GM21786 (cell line): ENCODE data around the gene KANSL1.
"Not testable (repeated sequence)": the region's sequence is repeated elsewhere in the genome, so short reads cannot be mapped to it uniquely, and the experiment has no call there.

Source experiments
- ATAC-seq: cut with Tn5 transposase; IDR thresholded peaks from one replicate; pipeline ENCODE4 v1.9.1; 2021; ENCODE audit not compliant: unreplicated experiment

KANSL1 gene

GRCh38 chr17:46117850-46118696, 75.2 kb downstream of the KANSL1 start:
- ATAC-seq, result no peak

GRCh38 chr17:46117117-46117516, 76.1 kb downstream of the KANSL1 start:
- no peak for ATAC-seq

- no peak for ATAC-seq
These were observed 77.5 kb downstream of the KANSL1 start for GRCh38 chr17:46115699-46116098.

GRCh38 chr17:46111236-46111635, 82.0 kb downstream of the KANSL1 start:
- not testable (repeated sequence) for ATAC-seq

- no peak for ATAC-seq
These were observed 83.0 kb downstream of the KANSL1 start for GRCh38 chr17:46110219-46110618.

- no peak for ATAC-seq
These were observed 83.5 kb downstream of the KANSL1 start for GRCh38 chr17:46109603-46110189.

- ATAC-seq, result no peak
These were observed 84.6 kb downstream of the KANSL1 start for GRCh38 chr17:46108550-46109110.

- ATAC-seq, result no peak
These were observed 85.1 kb downstream of the KANSL1 start for GRCh38 chr17:46108120-46108519.

GRCh38 chr17:46106966-46107644, 86.1 kb downstream of the KANSL1 start:
- no peak for ATAC-seq

- not testable (repeated sequence) for ATAC-seq
These were observed 90.4 kb downstream of the KANSL1 start for GRCh38 chr17:46102806-46103205.

GRCh38 chr17:46101785-46102617, 91.2 kb downstream of the KANSL1 start:
- ATAC-seq, result not testable (repeated sequence)

- no peak for ATAC-seq
These were observed 92.6 kb downstream of the KANSL1 start for GRCh38 chr17:46100590-46100989.

GRCh38 chr17:46099865-46100264, 93.4 kb downstream of the KANSL1 start:
- no peak for ATAC-seq

- ATAC-seq, result no peak
These were observed 95.7 kb downstream of the KANSL1 start for GRCh38 chr17:46097497-46097896.

- no peak for ATAC-seq
These were observed 100.2 kb downstream of the KANSL1 start for GRCh38 chr17:46092991-46093390.

- ATAC-seq, result no peak
These were observed 102.4 kb downstream of the KANSL1 start for GRCh38 chr17:46090871-46091270.

GRCh38 chr17:46089389-46089965, 103.8 kb downstream of the KANSL1 start:
- ATAC-seq, result no peak

GRCh38 chr17:46088595-46088994, 104.6 kb downstream of the KANSL1 start:
- ATAC-seq, result no peak

GRCh38 chr17:46087871-46088270, 105.4 kb downstream of the KANSL1 start:
- not testable (repeated sequence) for ATAC-seq

GRCh38 chr17:46086821-46087220, 106.4 kb downstream of the KANSL1 start:
- no peak for ATAC-seq
